22Rv1 (cell line): Measurements from ENCODE around the gene KRT77.

ENCODE experiments used
- H3K27ac ChIP-seq: fragments of 450-650 bp; 2 replicates; pipeline ENCODE4 v1.5.1; 2017
- ZFX ChIP-seq: fragments of 450-650 bp; IDR thresholded peaks from 2 replicates; pipeline ENCODE4 v1.6.1; 2017; ENCODE audit warnings: antibody characterized with exemption, borderline replicate concordance
- TF ChIP-seq, protein P1 (sequence below): fragments of 450-650 bp; IDR thresholded peaks from 2 replicates; pipeline ENCODE4 v1.5.1; 2017; ENCODE audit warnings: mild to moderate bottlenecking

Gene KRT77

DNA sequence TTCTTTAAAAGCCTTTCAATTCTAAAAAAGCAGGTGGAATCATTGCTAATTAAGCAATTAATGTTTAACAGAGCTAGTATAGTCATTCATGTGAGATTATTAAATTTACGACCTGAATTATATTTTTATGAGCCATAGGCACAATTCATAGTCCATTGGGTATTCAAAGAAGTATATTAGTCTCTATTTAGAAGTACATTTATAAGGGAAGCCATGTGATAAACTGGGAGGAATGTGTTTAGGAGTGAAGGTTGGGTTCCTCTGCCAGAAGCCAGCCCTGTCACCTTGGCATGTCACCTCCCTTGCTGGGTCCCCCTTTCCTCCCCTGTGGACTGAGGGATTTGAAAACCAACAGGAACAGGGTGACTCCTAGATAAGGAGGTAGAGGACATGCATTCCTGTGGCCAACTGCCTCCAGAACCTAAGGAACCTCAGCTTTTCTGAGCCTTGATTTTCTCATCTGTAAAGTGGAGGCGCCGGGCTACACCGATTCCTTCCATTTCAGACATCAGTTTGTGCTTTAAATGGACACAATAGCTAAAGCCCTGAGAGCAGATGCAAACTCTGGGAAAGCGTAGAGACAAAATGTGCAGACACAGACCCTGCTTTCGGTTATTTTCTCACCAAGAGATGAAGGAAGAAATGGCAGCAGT, 45.9 kb downstream of the KRT77 start:
- TF ChIP-seq ZFX, result no peak
- TF ChIP-seq, protein P1, sequence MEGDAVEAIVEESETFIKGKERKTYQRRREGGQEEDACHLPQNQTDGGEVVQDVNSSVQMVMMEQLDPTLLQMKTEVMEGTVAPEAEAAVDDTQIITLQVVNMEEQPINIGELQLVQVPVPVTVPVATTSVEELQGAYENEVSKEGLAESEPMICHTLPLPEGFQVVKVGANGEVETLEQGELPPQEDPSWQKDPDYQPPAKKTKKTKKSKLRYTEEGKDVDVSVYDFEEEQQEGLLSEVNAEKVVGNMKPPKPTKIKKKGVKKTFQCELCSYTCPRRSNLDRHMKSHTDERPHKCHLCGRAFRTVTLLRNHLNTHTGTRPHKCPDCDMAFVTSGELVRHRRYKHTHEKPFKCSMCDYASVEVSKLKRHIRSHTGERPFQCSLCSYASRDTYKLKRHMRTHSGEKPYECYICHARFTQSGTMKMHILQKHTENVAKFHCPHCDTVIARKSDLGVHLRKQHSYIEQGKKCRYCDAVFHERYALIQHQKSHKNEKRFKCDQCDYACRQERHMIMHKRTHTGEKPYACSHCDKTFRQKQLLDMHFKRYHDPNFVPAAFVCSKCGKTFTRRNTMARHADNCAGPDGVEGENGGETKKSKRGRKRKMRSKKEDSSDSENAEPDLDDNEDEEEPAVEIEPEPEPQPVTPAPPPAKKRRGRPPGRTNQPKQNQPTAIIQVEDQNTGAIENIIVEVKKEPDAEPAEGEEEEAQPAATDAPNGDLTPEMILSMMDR, result no peak
- no peak overlapping the region for H3K27ac ChIP-seq

GRCh38 chr12:52656616-52657015, 46.7 kb downstream of the KRT77 start:
- no peak overlapping the region for H3K27ac ChIP-seq
- TF ChIP-seq, protein P1, result no peak
- TF ChIP-seq ZFX, result no peak

GRCh38 chr12:52655720-52656124, 47.6 kb downstream of the KRT77 start:
- TF ChIP-seq, protein P1, result no peak
- no peak for TF ChIP-seq ZFX
- H3K27ac ChIP-seq, result no peak overlapping the region

GRCh38 chr12:52655251-52655650, 48.1 kb downstream of the KRT77 start:
- H3K27ac ChIP-seq, result no peak overlapping the region
- TF ChIP-seq, protein P1, result no peak
- TF ChIP-seq ZFX, result no peak

DNA sequence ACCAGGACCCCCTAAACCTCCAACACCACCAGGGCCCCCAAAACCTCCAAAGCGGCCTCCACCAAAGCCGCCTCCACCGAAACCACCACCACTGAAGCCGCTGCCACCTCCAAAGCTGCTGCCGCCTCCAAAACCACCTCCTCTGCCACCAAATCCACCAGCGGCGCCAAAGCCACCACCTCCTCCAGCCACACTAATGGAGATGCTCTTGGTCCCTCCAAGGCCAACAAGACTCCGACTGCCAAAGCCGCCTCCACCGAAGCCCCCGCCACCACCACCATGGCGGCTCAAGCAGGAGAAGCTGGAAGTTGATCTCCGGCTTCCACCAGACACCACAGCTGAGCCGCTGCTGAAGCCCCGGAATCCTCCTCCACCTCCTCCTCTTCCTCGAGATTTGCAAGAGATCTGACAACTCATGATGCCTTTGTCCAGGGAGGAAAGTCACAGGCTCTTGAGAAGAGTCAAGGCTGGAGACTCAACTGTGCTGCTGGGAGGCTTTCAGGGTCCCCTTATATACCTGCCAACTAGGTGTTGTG, 51.5 kb downstream of the KRT77 start, which contains the start of gene KRT2:
TSS of gene KRT2 (minus strand) at position 486 of the 536 bp plus-strand sequence. CDS start at position 417, 69 bp downstream.
- TF ChIP-seq, protein P1, result no peak
- TF ChIP-seq ZFX, result no peak
- H3K27ac ChIP-seq, result no peak within 1 kb of the TSS

GRCh38 chr12:52650520-52651081, 52.7 kb downstream of the KRT77 start:
- H3K27ac ChIP-seq, result no peak overlapping the region
- TF ChIP-seq ZFX, result no peak
- TF ChIP-seq, protein P1, result no peak

DNA sequence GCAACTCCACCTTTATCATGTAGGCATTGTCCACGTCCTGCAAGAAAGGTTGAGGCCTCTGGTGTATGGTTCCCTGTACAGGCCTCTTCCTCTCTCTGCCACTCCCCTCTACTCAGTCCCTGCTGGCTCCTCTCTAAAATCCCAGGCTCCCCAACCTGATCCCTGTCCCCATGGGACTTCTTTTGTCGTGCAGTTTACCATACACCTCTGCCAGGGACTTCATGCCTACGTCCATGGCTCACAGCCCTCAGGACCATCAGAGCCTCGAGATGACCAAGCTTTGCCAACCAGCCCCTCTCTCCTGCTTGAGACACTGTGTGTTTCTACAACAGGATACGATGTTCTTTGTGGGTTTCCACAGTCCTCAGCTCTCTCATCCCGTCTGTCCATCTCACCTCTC, 54.3 kb downstream of the KRT77 start:
- TF ChIP-seq, protein P1, result no peak
- TF ChIP-seq ZFX, result no peak
- H3K27ac ChIP-seq, result no peak overlapping the region
